Ascending aorta (tissue), 2 donors: ENCODE measurements around the gene POC1A. TPM values are rescaled to one million over a fixed set of nuclear protein-coding genes. Genes with fewer than 3 reads are reported as not detected.

Source experiments
- DNase-seq, 2 donors: peaks; one replicate each; pipeline ENCODE4 v3.0.0-alpha.2; 2019; ENCODE audit warnings: low spot score in 2 of 2
- H3K27ac ChIP-seq, 2 donors: fragments of 200-600 bp; sonication (generic); one replicate each; pipeline ENCODE4 v1.5.1; 2016 to 2017; ENCODE audit warnings: mild to moderate bottlenecking in 1 of 2
- H3K27me3 ChIP-seq: fragments of 200-600 bp; sonication (generic); one replicate; pipeline ENCODE4 v1.5.1; 2017
- H3K36me3 ChIP-seq, 2 donors: fragments of 200-600 bp; sonication (generic); one replicate each; pipeline ENCODE4 v1.5.1; 2016
- H3K4me1 ChIP-seq, 2 donors: fragments of 200-600 bp; sonication (generic); one replicate each; pipeline ENCODE4 v1.5.1; 2016 to 2017; ENCODE audit warnings: mild to moderate bottlenecking in 1 of 2
- H3K4me3 ChIP-seq, 2 donors: fragments of 200-600 bp; sonication (generic); one replicate each; pipeline ENCODE4 v1.5.1; 2016 to 2017; ENCODE audit warnings: mild to moderate bottlenecking in 1 of 2
- H3K9me3 ChIP-seq, 2 donors: fragments of 200-600 bp; sonication (generic); one replicate each; pipeline ENCODE4 v1.5.1; 2016
- intact Hi-C: fragments of 100-400 bp; cut with DNase I; formaldehyde crosslinking; loops from one replicate; pipeline ENCODE4 v1.15.1; 2023
- total RNA-seq: library from RNA; depleted of rRNA; stranded (reverse); fragments of >200 nt; gene quantifications from one replicate; pipeline ENCODE4 v1.1.0, GENCODE V29; 2016
- TF ChIP-seq, protein P1 (sequence below), 3 experiments: fragments of 200-600 bp in 2 of 3; fragments of 450-650 bp in 1 of 3; sonication (generic) in 2 of 3; IDR thresholded peaks; one replicate each; pipeline ENCODE4 v1.5.1; 2016 to 2019; ENCODE audit warnings: antibody characterized with exemption in 3 of 3, mild to moderate bottlenecking in 1 of 3, moderate library complexity in 1 of 3

Gene POC1A
- total RNA-seq, 1 donor from 2014 or later, result not detected

DNA sequence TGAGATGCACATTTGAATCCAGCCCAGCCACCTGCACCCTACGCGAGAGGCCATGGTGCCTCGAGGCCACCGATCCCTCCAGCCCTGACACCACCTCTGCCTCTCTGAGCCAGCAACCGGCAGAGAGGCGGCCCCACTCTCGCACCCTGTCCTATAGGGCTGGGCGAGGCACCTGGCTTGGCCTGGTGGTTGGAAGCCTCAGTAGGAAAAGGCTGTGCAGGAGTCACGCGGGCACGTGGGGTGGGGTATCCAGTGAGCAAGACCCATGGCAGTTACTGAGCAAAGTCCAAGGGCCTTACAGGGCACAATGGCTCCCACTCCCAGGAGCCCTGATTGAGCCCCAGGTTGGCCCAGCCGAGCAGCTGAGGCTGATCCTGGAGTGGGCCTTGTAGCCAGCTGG lies 85.5 kb downstream of the POC1A start:
- Histone ChIP-seq H3K27me3 (no peaks in the 10 kb centered on the region), H3K27ac (no peak overlapping the region), H3K4me1 (peaks cover 3 to 23% of the 10 kb centered on the region in 2 donors), H3K4me3 (no peak overlapping the region), H3K36me3 (no peaks in the 10 kb centered on the region), H3K9me3 (no peaks in the 10 kb centered on the region)
- no peak for DNase-seq
- intact Hi-C loops, result no loop called here
- TF ChIP-seq, protein P1, sequence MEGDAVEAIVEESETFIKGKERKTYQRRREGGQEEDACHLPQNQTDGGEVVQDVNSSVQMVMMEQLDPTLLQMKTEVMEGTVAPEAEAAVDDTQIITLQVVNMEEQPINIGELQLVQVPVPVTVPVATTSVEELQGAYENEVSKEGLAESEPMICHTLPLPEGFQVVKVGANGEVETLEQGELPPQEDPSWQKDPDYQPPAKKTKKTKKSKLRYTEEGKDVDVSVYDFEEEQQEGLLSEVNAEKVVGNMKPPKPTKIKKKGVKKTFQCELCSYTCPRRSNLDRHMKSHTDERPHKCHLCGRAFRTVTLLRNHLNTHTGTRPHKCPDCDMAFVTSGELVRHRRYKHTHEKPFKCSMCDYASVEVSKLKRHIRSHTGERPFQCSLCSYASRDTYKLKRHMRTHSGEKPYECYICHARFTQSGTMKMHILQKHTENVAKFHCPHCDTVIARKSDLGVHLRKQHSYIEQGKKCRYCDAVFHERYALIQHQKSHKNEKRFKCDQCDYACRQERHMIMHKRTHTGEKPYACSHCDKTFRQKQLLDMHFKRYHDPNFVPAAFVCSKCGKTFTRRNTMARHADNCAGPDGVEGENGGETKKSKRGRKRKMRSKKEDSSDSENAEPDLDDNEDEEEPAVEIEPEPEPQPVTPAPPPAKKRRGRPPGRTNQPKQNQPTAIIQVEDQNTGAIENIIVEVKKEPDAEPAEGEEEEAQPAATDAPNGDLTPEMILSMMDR (IDR thresholded peaks at IDR 0.05), result no peak

DNA sequence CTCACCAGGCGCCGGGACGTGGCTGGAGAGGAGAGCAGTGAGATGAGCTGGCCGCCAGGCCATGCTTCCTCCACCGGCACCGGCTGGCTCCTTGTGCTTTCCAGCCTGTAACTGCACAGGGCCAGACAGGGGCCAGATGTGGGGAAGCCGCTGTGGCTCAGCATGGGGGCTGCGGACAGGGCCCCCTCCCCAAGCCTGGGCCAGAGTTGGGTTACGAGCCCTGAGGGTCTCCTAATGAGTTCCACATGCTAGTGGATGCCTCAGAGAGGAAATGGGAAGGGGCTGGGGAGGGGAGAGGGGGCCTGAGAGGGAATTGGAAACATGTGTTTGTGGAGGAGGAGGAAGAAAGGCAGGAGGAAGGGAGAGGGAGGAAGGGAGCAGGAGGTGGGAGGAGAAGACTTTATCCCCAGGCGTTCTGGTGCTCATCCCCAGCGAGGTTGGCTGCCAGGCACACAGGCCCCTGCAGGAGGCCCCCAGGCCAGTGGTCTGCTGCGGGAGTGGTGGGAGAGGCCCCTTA lies 86.1 kb downstream of the POC1A start:
- Histone ChIP-seq H3K4me3 (no peak overlapping the region), H3K9me3 (no peaks in the 10 kb centered on the region), H3K4me1 (peaks cover 3 to 23% of the 10 kb centered on the region in 2 donors), H3K36me3 (no peaks in the 10 kb centered on the region), H3K27me3 (no peaks in the 10 kb centered on the region), H3K27ac (no peak overlapping the region)
- TF ChIP-seq, protein P1 (IDR thresholded peaks at IDR 0.05), result no peak
- intact Hi-C loops, result no loop called here
- DNase-seq, result no peak

DNA sequence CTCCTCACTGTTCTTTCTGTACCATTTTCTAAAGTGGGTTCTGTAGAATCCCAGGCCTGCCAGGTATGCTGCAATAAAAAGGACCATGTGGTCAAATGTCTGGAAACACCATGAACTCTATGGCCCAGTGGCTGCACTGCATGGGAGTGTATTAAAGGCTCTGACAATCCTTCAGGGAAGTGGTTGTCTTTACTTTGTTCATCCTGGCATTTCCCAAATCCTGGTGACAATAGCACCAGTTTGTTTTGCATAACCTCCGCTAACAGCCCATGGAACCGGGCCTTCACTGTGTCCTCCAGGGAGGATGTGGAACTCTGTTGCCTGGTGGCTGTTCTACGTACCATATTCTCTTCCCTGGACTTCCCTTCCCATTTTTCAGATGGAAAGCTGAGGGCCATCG lies 86.7 kb downstream of the POC1A start:
- Histone ChIP-seq H3K36me3 (no peaks in the 10 kb centered on the region), H3K4me3 (no peak overlapping the region), H3K9me3 (no peaks in the 10 kb centered on the region), H3K27ac (no peak overlapping the region), H3K27me3 (no peaks in the 10 kb centered on the region), H3K4me1 (peaks cover 3 to 27% of the 10 kb centered on the region in 2 donors)
- intact Hi-C loops, result no loop called here
- TF ChIP-seq, protein P1 (IDR thresholded peaks at IDR 0.05), result no peak
- DNase-seq, result no peak

DNA sequence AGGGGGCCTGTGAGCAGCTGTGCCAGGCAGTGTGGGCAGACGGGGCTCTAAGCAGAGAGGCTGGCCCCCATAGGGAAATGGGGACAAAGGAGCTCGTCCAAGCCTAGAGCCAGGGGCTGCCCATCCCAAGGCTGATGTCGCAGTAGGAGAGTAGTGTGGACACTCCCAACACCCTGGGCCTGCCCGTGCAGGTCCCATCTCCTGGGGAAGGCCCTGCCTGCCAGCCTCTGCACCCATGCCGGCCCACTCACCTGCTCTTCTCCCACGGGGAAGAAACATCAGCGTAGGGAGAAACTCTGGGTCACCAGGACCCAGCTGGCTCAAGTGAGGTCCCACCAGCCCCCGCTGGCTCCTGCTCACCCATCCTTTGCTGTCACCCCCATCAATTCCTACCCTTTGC lies 87.2 kb downstream of the POC1A start:
- Histone ChIP-seq H3K4me1 (peaks cover 3 to 27% of the 10 kb centered on the region in 2 donors), H3K27ac (no peak overlapping the region), H3K27me3 (no peaks in the 10 kb centered on the region), H3K36me3 (no peaks in the 10 kb centered on the region), H3K4me3 (no peak overlapping the region), H3K9me3 (no peaks in the 10 kb centered on the region)
- intact Hi-C loops, result no loop called here
- DNase-seq, result no peak
- TF ChIP-seq, protein P1 (IDR thresholded peaks at IDR 0.05), result no peak

DNA sequence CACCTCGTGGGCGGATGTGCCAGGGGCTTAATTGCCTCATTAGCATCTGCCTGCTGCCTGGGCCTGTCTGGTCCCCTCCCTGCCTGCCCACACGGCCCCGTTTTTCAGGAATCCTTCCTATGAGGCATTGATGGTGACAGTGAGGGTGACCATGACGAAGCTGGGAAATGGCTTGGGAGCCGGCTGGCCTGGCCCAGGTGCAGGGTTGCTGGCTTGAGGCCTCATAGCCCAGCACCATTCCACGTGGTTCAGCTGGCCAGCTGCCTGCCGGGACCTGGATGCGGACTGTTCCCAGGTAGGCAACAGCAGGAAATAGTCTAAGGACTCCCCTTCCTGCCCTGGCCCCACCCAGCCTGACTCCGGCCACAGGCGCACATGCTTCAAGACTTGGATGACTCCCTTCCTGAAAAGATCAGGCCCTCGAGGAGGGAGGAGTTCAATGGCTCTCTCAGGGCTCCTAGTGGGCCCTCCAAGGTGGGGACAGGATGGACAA lies 88.9 kb downstream of the POC1A start:
- H3K4me3 ChIP-seq, result no peak overlapping the region
- TF ChIP-seq, protein P1 (IDR thresholded peaks at IDR 0.05), result no peak

DNA sequence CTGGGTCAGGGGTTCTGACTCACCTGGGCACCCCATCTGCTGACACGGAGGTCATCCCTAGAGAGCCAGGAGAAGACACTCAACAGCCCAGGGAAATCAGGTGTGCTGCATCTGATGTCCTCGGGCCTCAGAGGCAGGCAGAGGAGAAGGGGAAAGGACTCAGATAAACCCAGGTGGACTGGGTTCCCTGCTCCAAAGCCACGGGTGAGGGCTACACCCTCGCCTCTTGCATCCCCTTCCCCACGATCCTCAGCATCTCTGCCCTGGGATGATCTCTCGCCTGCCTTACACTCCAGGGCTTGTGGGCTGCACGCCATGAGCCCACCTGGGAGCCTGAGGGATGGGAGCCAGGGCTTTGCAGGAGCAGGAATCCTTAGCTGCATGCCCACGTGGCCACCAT lies 89.7 kb downstream of the POC1A start:
- no peaks in the 10 kb centered on the region for H3K27me3 ChIP-seq
- no peak overlapping the region for H3K27ac ChIP-seq
- no peaks in the 10 kb centered on the region for H3K9me3 ChIP-seq

More for the DNA sequence above, 88.9 kb downstream of the POC1A start:
- Histone ChIP-seq H3K27ac (no peak overlapping the region), H3K36me3 (no peaks in the 10 kb centered on the region), H3K27me3 (no peaks in the 10 kb centered on the region), H3K9me3 (no peaks in the 10 kb centered on the region), H3K4me1 (peaks cover 0 to 11% of the 10 kb centered on the region in 2 donors)
- intact Hi-C loops, result no loop called here
- no peak for DNase-seq

More for the DNA sequence above, 89.7 kb downstream of the POC1A start:
- intact Hi-C loops, result no loop called here
- TF ChIP-seq, protein P1 (IDR thresholded peaks at IDR 0.05), result no peak
- Histone ChIP-seq H3K4me3 (no peak overlapping the region), H3K4me1 (peaks cover 0 to 4% of the 10 kb centered on the region in 2 donors), H3K36me3 (no peaks in the 10 kb centered on the region)
- no peak for DNase-seq
